ENCODE measurements around the gene TICRR.
A peak's percentile ranks its signal among the peaks of the same experiment; 100 is the strongest.
"Not testable (repeated sequence)": the region's sequence is repeated elsewhere in the genome, so short reads cannot be mapped to it uniquely, and the experiment has no call there.

Gene TICRR

GRCh38 chr15:89575146-89575655 is at the start of gene TICRR:
Gene TICRR (plus strand): TSS chr15:89575469. CDS start chr15:89575587, 118 bp downstream.
- peak; percentile 98 for DNase-seq

DNA sequence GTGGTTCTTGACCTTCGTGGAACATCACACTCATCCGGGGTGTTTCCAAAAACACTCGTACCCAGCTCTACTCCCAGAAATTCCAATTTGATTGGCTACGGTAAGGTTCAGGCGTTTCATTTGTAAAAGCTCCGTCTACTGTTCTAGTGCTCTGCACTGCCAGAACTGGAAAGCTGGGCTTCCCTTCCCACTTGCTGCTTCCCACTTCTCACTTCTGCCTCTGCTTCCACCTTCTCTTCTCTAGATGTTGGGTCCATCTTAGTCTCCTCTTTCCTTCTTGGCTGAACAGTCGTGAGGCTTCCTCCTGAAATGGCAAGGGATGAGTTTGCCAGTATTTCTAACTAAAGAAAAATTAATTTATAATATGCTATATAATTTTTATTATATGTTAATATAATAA is 49.1 kb upstream of the TICRR start:
- no peak for DNase-seq

DNA sequence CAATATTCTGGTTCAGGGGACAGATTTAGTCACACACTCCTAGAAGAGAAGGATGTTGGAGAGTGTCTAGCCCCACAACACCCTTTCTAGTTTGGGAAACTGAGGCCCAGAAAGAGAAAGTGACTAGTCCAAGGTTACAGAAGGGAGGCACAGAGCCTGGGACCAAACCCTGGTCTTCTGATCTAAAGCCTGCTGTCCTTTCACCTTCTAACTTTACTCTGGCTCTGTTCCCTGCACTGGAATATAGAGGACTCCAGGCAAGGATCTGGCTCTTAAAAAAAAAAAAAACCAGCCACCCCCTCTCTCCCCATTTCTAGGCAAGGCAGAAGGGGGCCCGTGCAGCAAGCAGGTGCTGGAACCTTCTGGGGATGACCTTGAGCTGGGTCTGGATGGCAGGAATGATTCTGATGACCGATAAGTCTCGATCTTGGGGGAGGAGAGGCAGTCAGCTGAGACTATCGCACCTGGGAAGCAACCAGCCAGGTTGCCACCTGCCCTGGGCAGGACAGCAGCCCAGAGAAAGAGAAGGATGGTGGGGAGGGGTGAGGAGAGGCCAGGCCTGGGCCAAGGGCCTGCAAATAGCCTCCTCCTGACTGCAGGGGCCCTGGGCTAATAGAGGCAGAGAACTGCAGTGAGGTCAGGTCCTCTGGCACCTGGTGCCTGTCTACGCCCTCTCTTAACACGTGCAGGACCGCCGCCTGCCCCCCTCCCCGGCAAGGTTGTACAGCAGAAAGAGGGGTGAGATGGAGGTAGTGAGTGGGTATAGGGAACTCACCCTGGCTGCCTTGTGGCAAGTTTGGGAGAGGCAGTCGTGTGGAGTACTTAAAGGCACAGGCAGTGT is 48.4 kb upstream of the TICRR start:
- no peak for DNase-seq

DNA sequence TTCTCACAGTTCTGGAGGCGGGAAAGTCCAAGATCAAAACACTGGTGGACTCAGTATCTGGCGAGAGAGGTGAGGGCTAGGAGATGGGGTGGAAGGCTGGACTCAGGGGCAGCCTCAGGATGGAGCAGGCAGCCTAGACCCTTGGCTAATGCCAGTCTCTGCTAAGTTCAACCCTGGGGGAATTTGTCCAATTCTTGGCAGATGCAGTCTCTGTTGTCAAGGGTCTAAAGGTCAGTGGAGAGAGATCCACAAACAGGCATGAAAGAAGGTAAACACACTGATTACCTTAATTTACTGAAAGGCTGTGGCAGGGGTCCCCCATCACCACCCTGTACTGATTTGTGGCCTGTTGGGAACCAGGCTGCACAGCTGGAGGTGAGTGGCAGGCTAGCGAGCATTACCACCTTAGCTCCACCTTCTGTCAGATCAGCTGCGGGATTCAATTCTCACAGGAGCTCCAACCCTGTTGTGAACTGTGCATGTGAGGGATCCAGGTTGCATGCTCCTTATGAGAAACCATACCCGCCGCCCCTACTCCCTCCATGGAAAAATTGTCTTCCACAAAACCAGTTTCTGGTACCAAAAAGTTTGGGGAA is 46.4 kb upstream of the TICRR start:
- no peak for DNase-seq

DNA sequence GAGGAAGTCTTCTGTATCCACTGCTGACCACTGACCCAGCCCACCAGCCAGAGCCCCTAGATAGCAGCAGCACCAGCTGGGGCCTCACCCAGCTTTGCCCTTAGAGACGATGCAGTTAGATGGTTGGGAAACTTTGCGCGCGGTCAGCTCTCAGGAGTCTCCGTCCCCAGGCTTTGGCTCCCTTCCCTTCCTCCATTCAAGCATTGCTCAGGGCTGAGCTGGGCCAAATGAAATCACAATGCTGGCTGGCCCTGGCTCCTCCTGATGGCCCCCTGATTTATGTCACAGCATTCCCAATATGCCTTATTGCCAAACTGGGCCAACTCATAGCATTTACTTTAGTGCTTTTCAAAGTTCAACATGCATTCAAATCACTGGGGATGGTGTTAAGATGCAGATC is 44.3 kb upstream of the TICRR start:
- no peak for DNase-seq

DNA sequence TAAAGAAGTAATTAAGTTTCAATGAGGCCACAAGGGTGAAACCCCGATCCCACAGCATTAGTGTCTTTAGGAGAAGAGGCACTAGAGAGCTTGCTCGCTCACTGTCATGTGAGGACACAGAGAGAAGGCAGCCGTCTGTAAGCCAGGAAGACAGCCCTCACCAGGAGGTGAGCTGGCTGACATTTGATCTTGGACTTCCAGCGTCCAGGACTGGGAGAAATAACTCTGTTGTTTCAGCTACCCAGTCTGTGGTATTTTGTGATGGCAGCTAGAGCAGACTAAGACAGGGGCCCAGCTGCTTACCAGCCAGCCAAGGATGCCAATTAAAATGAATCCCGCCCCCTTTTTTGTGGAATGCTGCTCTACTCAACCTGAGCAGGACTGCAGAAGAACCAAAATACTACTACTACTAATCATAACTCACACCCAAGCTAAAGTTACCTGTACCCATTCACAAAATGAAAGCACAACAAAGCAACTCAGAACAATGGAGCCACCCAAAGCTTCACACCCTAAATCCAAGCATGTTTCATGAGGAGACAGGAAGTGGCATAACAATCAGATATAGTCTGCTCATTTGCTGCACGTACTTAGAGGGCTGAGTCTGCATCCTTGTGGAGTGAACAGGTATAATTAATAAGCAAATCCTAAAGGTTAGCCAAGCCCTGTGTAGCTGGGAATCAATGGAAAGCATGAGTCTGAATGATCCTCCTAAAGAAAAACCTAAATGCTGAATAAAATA is 43.3 kb upstream of the TICRR start:
- DNase-seq: no peak

DNA sequence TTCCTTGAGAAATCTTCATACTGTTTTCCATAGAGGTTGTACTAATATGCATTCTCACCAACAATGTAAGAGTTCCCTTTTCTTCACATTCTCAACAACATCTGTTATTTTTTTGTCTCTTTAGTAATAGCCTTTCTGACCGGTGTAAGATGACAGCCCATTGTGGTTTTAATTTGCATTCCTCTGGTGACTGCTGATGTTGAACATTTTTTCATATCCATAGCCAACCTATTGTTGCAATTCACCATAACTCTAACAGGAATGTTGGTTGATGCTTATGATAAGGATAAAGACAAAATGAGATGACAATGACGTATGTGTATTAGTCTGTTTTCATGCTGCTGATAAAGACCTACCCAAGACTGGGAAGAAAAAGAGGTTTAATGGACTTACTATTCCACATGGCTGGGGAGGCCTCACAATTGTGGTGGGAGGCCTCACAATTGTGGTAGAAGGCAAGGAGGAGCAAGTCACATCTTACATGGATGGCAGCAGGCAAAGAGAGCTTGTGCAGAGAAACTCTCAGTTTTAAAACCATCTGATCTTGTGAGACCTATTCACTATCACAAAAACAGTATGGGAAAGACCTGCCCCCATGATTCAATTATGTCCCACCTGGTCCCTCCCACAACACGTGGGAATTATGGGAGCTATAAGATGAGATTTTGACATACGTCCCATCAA is 41.3 kb upstream of the TICRR start:
- DNase-seq: no peak

DNA sequence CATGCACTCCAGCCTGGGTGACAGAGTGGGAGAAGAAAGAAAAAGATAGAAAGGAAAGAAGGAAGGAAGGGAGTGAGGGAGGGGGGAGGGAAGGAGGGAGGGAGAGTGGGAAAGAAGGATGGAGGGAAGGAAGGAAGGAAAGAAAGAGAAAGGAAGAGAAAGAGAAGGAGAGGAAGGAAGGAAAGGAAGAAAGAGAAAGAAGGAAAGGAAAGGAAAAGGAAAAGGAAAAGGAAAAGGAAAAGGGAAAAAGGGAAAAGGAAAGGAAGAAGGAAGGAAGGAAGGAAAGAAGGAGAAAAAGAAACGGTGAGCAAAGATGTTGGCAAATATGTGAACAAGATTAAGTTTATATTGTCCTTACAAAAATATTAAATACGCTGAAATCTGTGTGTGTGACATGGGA is 36.2 kb upstream of the TICRR start:
- DNase-seq: no peak

DNA sequence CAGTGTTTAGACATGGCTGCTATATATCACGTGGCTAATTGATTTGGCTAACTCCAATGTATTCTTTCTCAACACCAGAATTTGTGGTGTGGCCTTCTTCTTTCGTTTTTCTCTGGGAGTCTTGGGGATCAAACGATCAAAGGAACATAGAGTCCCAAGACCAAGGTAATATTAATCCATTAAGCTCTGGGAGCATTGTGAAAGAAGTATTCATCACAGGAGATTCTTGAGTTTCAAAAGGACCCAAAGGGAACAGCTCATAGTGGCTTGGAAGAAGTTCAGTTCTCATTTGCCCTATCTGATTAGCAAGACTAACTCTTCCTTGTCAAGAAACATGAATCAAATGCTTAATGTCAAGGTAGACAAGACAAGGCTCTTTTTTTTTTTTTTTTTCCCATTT is 32.9 kb upstream of the TICRR start:
- no peak for DNase-seq

- no peak for DNase-seq
Observed at GRCh38 chr15:89543389-89543788, 31.9 kb upstream of the TICRR start.

DNA sequence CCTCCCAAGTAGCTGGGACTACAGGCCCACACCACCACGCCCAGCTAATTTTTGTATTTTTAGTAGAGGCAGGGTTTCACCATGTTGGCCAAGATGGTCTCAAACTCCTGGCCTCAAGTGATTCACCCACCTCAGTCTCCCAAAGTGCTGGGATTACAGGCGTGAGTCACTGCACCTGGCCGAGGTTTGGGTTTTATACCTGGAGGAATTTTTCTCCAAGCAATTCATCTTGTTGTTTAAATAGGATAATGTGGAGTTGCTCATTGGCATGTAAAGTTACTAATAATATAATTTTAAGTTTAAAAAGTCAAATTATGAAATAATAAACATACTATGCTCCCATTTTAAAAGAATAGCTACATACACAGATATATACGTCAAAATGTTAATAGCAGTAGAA is 26.1 kb upstream of the TICRR start:
- DNase-seq: not testable (repeated sequence)

DNA sequence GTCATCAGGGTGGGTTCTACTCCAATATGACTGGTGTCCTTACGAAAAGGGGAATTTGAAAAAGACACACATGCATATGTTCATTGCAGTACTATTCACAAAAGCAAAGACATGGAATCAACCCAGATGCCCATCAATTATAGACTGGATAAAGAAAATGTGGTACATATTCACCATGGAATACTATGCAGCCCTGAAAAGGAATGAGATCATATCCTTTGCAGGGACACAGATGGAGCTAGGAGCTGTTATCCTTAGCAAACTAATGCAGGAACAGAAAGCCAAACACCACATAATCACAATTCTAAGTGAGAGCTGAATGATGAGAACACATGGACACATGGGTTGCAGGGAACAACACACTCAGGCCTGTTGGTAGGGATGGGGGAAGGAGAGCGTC is 24.8 kb upstream of the TICRR start:
- no peak for DNase-seq

GRCh38 chr15:89551550-89551949 is 23.7 kb upstream of the TICRR start:
- no peak for DNase-seq

GRCh38 chr15:89553632-89554031 is 21.6 kb upstream of the TICRR start:
- no peak for DNase-seq

DNA sequence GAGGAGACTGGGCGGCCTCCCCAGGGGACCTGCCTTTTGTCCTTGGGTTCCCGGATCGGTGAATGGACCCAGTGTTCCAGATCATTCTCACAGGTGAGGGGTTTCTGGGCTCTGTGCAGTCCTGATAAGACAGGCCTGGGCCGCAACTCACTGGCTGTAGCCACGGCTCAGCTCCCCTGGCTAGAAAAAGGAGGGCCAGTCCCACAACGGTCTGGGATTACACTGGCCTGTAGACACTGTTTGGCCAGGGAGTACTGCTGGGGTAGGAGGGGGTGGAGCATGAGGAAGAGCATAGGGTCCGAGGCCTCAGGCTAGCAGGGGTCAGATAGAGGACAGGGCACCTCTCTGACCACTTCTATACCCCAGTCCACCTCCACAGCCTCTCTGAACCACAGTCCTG is 21.0 kb upstream of the TICRR start:
- no peak for DNase-seq

DNA sequence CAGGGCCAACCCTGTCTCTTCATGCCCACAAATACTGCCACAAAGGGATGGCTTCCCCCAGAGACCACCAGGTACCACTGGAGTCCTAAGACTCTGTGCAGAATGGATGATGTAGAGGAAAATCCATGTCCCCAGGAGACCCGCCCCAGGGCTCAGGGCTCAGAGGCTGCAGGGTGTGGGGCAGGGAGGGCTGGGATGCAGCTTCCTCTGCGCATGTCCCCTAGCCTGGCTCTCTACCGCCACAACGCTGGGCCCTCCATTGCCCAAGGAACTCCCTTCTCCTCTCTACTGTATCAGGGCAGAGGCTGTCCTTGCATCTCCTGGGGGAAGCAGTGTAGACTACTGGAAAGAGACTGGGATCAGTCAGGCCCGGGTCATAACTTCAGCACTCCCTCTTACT is 19.5 kb upstream of the TICRR start:
- no peak for DNase-seq

DNA sequence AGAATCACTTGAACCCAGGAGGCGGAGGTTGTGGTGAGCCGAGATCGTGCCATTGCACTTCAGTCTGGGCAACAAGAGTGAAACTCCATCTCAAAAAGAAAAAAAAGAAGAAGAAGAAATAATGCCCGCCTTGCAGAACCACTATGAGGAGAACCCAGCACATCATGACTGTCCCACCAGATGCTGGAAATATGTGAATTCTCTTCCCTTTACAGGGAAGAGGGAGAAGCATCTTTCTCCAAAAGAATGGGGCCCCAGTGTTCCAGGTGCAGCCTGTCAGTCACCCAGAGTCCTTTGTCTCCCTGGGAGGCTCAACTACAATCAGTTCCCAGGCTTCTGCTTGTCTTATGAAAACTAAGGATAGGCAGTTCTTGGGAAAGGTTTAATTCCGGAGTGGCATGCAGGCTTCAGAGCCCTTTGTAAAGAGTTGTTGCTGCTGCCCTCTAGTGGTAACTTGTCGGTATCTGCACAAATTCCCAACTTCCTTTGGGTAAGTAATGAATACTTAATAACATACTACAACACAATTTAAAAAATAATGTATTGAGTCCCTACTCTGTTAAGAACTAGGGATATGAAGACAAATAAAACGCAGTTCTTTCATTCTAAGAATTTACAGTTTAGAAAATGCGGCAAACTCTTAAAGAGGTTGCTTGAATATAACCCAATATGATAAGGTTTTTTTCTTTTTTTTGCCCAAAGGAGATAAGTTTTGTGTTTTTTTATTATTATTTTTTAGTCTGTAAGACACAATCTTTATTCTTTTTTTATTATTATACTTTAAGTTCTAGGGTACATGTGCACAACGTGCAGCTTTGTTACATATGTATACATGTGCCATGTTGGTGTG is 18.6 kb upstream of the TICRR start:
- DNase-seq: peak; percentile 48

DNA sequence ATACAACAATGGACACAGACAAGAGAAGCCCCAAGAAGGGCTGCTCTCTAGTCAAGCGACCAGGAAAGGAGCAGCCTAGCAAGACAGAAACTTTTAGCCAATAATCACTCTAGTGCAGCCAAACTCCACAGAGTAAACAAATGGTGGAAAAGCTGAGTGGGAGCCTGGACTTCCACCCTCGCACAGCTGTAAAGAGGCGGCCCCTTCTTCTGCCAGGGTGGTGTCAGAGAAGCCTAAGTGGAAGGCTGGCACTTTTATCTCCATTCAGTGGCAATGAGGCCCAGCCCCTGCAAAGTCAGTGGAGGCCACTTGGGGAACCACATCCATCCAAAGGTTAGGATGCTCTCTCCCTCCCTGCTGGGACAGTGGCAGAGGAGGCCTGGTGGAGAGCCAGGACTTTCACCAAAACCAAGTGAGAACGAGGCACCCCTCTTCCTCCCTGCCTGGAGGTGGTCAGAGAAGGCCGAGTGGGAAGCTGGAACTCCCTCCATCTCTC is 15.5 kb upstream of the TICRR start:
- DNase-seq: no peak

- no peak for DNase-seq
Observed at GRCh38 chr15:89566181-89566580, 9.1 kb upstream of the TICRR start.

- DNase-seq: no peak
Observed at GRCh38 chr15:89566621-89567294, 8.5 kb upstream of the TICRR start.

DNA sequence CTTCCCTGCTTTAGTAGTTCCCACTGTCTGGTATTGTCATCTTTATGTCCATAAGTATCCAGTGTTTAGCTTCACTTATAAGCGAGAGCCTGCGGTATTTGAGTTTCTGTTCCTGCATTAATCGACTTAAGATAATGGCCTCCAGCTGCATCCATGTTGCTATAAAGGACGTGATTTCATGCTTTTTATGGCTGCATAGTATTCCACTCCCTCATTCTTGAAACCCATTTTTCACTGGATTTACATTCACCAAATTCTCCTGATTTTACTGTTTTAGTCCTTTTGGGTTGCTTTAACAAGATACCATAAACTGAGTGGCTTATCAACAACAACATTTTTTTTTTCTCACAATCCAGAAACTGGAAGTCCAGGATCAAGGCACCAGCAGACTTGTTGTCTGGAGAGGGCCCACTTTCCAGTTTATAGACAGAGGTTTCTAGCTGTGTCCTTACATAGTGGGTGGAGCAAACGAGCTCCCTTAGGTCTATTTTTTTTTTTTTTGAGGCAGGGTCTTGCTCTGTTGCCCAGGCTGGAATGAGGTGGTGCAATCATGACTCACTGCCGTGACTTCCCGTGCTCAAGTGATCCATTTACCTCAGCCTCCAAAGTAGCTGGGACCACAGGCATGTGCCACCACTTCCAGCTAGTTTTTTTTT is 6.1 kb upstream of the TICRR start:
- DNase-seq: no peak
